ENCODE data around the gene FAM78B. TPM values are rescaled to one million over a fixed set of nuclear protein-coding genes. Genes with fewer than 3 reads are reported as not detected.

The FAM78B gene
- total and polyA plus RNA-seq, 2 of the 8 experiments (the other 6 are each of a cell fraction or from before 2014, with no cell fraction given), result 2.3 to 3.6 TPM

DNA sequence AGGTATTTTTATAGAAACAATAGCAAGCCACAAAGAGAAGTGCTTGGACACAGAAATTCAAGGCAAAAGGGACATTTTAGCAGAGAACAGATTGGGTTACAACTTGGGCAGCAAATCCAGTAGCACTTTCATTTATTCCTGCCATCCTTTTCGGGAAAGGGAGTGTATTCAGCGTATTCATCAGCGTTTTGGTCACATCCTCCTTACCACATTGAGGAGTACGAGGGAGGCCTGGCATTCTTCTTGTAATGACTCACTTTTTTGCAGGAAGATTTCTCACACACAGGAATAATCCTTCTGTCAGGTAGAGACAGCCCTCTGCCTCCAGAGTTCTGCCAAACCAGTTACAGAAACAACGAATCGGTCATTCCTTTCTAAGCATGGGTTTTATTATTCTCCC, 18.1 kb upstream of the FAM78B start:
- no peak overlapping the region for H3K27ac ChIP-seq (ENCODE audit: low read depth, low read length)
- no peak overlapping the region for H3K14ac ChIP-seq (ENCODE audit: insufficient read length)
- TF ChIP-seq CEBPB (IDR thresholded peaks at IDR 0.05; ENCODE audit: low read depth, low read length) (no peak), RXRA (IDR thresholded peaks at IDR 0.05; ENCODE audit: insufficient read depth, low read depth, low read length) (no peak), POU5F1 (IDR thresholded peaks at IDR 0.05; ENCODE audit: low read depth, low read length) (no peak), RNF2 (IDR thresholded peaks at IDR 0.05; ENCODE audit: borderline replicate concordance, low read depth, low read length, missing control alignments, poor library complexity, severe bottlenecking) (no peak), BRCA1 (IDR thresholded peaks at IDR 0.05; ENCODE audit: low read depth, low read length) (no peak), SP4 (IDR thresholded peaks at IDR 0.05; ENCODE audit: low read length) (no peak), TEAD4 (IDR thresholded peaks at IDR 0.05; ENCODE audit: low read depth, low read length) (no peak), SIRT6 (IDR thresholded peaks at IDR 0.05; ENCODE audit: low read length) (no peak), JUN (IDR thresholded peaks at IDR 0.05; ENCODE audit: low read depth, low read length) (no peak), SP1 (IDR thresholded peaks at IDR 0.05; ENCODE audit: low read depth, low read length) (no peak)
- ChIA-PET CTCF (ENCODE audit: partially characterized antibody) (interaction anchor here (2.2 kb wide), 1 partner anchor 14 kb away, joined by 11 read pairs; no protein-coding TSS in a partner anchor), POLR2A (ENCODE audit: partially characterized antibody) (no interaction called here)
- no peaks in the 10 kb centered on the region for H3K79me2 ChIP-seq (ENCODE audit: control insufficient read depth in 1 of 2, insufficient read depth in 2 of 2, low read length in 2 of 2)
- no peak overlapping the region for H2AK5ac ChIP-seq (ENCODE audit: low read depth, low read length)
- H2BK15ac ChIP-seq (ENCODE audit: low read length), result no peak overlapping the region
- H3K23ac ChIP-seq (ENCODE audit: insufficient read length), result no peak overlapping the region
- H2BK12ac ChIP-seq (ENCODE audit: low read depth, low read length), result no peak overlapping the region
- H2BK5ac ChIP-seq (ENCODE audit: low read depth, low read length), result no peak overlapping the region
- no peaks in the 10 kb centered on the region for H3K27me3 ChIP-seq (replicated peaks in 1 of 4; ENCODE audit: control insufficient read depth in 3 of 4, extremely low read depth in 1 of 4, insufficient read depth in 3 of 4, low read length in 3 of 4)
- H2BK120ac ChIP-seq (replicated peaks; ENCODE audit: low read depth, low read length), result no peak overlapping the region
- no peak overlapping the region; the same call in 1 of the 2 replicates for H2BK20ac ChIP-seq (ENCODE audit: low read length)
- no peaks in the 10 kb centered on the region for H3K79me1 ChIP-seq (ENCODE audit: low read depth, low read length)
- WGBS, 2 experiments (ENCODE audit: extremely low coverage in 1 of 2, insufficient coverage in 1 of 2, insufficient read length in 1 of 2, insufficient replicate concordance in 2 of 2, low coverage in 1 of 2, low lambda C conversion rate in 2 of 2, missing lambda C conversion rate in 1 of 2), result 89% methylated on average over 6 of the region's 6 CpGs; no CpG with 5 or more reads in 1 of the 2 experiments
- H3K9ac ChIP-seq (replicated peaks in 1 of 4; ENCODE audit: extremely low read depth in 1 of 4, low read depth in 3 of 4, low read length in 3 of 4), result no peak overlapping the region
- H3K9me3 ChIP-seq (ENCODE audit: insufficient read depth in 2 of 2, low read depth in 1 of 2, low read length in 1 of 2), result no peaks in the 10 kb centered on the region
- no peaks in the 10 kb centered on the region for H3K23me2 ChIP-seq (ENCODE audit: low read depth, low read length)
- H3K18ac ChIP-seq (ENCODE audit: extremely low read depth, low read length), result no peak overlapping the region
- FAIRE-seq, result no peak
- H3K4me3 ChIP-seq (ENCODE audit: extremely low read depth in 1 of 4, insufficient read depth in 2 of 4, low read depth in 3 of 4, low read length in 4 of 4), result no peak overlapping the region
- DNase-seq (ENCODE audit: low read depth in 1 of 2, low spot score in 2 of 2), result no peak
- no peak overlapping the region for H3K56ac ChIP-seq (replicated peaks; ENCODE audit: insufficient read length, low read depth, low read length)
- H4K91ac ChIP-seq (replicated peaks; ENCODE audit: insufficient read length, low read length), result no peak overlapping the region
- H3K4me1 ChIP-seq (replicated peaks in 1 of 4; ENCODE audit: control insufficient read depth in 3 of 4, insufficient read depth in 4 of 4, low read length in 3 of 4), result peaks cover 0 to 4% (median 0%) of the 10 kb centered on the region in 4 experiments; a peak in 2 of 7 replicates
- no peak overlapping the region for H4K8ac ChIP-seq (ENCODE audit: extremely low read depth, insufficient read depth, low read length)
- no peaks in the 10 kb centered on the region for H3K36me3 ChIP-seq (ENCODE audit: control insufficient read depth in 2 of 4, insufficient read depth in 4 of 4, low read length in 3 of 4)
- no peak overlapping the region for H4K5ac ChIP-seq (ENCODE audit: insufficient read length, low read depth, low read length)
- H4K20me1 ChIP-seq (replicated peaks in 1 of 2; ENCODE audit: control insufficient read depth in 1 of 2, insufficient read depth in 2 of 2, low read length in 2 of 2), result no peaks in the 10 kb centered on the region
- H2AFZ ChIP-seq (ENCODE audit: low read length), result no peak overlapping the region; the same call in 1 of the 2 replicates
- H3K4me2 ChIP-seq (ENCODE audit: insufficient read depth in 1 of 2, low read depth in 2 of 2, low read length in 2 of 2), result no peak overlapping the region
- H3K4ac ChIP-seq (replicated peaks; ENCODE audit: insufficient read length, low read depth, low read length), result no peak overlapping the region
